H9 (cell line): Measurements from ENCODE around the gene WDR75. TPM values are rescaled to one million over a fixed set of nuclear protein-coding genes. Genes with fewer than 3 reads are reported as not detected.
A peak's percentile ranks its signal among the peaks of the same experiment; 100 is the strongest.

Experiments
- DNase-seq: peaks from one replicate; pipeline ENCODE4 v3.0.0-alpha.2; 2017
- H2AFZ ChIP-seq: one replicate; pipeline ENCODE4 v1.6.1; 2013; ENCODE audit warnings: mild to moderate bottlenecking, low read length, control low read depth, moderate library complexity
- H2AK5ac ChIP-seq: 2 replicates; pipeline ENCODE4 v1.6.1; 2013; ENCODE audit warnings: low read length, control low read depth, mixed read lengths; ENCODE audit not compliant: insufficient read length
- H2BK120ac ChIP-seq: one replicate; pipeline ENCODE4 v1.6.1; 2013; ENCODE audit warnings: low read depth, mild to moderate bottlenecking, low read length, control low read depth, inconsistent platforms; ENCODE audit not compliant: poor library complexity, severe bottlenecking
- H2BK12ac ChIP-seq: 2 replicates; pipeline ENCODE4 v1.6.1; 2013; ENCODE audit warnings: low read length, control low read depth, mixed read lengths, low read depth; ENCODE audit not compliant: insufficient read length
- H2BK15ac ChIP-seq: 2 replicates; pipeline ENCODE4 v1.6.1; 2013; ENCODE audit warnings: low read depth, low read length, control low read depth
- H2BK20ac ChIP-seq: one replicate; pipeline ENCODE4 v1.6.1; 2013; ENCODE audit warnings: low read depth, mild to moderate bottlenecking, low read length, control low read depth, inconsistent platforms; ENCODE audit not compliant: poor library complexity, severe bottlenecking
- H2BK5ac ChIP-seq: 2 replicates; pipeline ENCODE4 v1.6.1; 2013; ENCODE audit warnings: low read length, control low read depth, mixed read lengths; ENCODE audit not compliant: insufficient read length
- H3K14ac ChIP-seq: 2 replicates; pipeline ENCODE4 v1.6.1; 2013; ENCODE audit warnings: low read length, control low read depth; ENCODE audit not compliant: insufficient read depth
- H3K18ac ChIP-seq: 2 replicates; pipeline ENCODE4 v1.6.1; 2013; ENCODE audit warnings: low read depth, mild to moderate bottlenecking, mixed read lengths, low read length, control low read depth; ENCODE audit not compliant: insufficient read length
- H3K23ac ChIP-seq: 2 replicates; pipeline ENCODE4 v1.6.1; 2013; ENCODE audit warnings: low read length, control low read depth, mixed read lengths, low read depth; ENCODE audit not compliant: insufficient read length
- H3K23me2 ChIP-seq: 2 replicates; pipeline ENCODE4 v1.6.1; 2013; ENCODE audit warnings: low read depth, mild to moderate bottlenecking, mixed read lengths, low read length, control low read depth; ENCODE audit not compliant: insufficient read length, poor library complexity, severe bottlenecking
- H3K27ac ChIP-seq: 2 replicates; pipeline ENCODE4 v1.5.1; 2013; ENCODE audit warnings: low read length, control low read depth, mixed read lengths, low read depth; ENCODE audit not compliant: insufficient read length
- H3K27me3 ChIP-seq: 2 replicates; pipeline ENCODE4 v1.6.1; 2013; ENCODE audit warnings: low read length, control low read depth, inconsistent platforms; ENCODE audit not compliant: insufficient read depth
- H3K4ac ChIP-seq: 2 replicates; pipeline ENCODE4 v1.6.1; 2013; ENCODE audit warnings: low read depth, mild to moderate bottlenecking, control low read depth, inconsistent platforms, low read length, moderate library complexity
- H3K4me1 ChIP-seq: 2 replicates; pipeline ENCODE4 v1.6.1; 2013; ENCODE audit warnings: low read length, control low read depth, inconsistent platforms; ENCODE audit not compliant: insufficient read depth
- H3K4me2 ChIP-seq: 2 replicates; pipeline ENCODE4 v1.6.1; 2013; ENCODE audit warnings: low read length, control low read depth, mixed read lengths; ENCODE audit not compliant: insufficient read length, insufficient read depth
- H3K56ac ChIP-seq: 2 replicates; pipeline ENCODE4 v1.6.1; 2013; ENCODE audit warnings: low read depth, mild to moderate bottlenecking, mixed read lengths, low read length, control low read depth; ENCODE audit not compliant: insufficient read length
- H3K79me1 ChIP-seq: 2 replicates; pipeline ENCODE4 v1.6.1; 2013; ENCODE audit warnings: low read depth, mild to moderate bottlenecking, moderate library complexity, low read length, control low read depth, inconsistent platforms; ENCODE audit not compliant: insufficient read depth, poor library complexity, severe bottlenecking
- H3K79me2 ChIP-seq: 2 replicates; pipeline ENCODE4 v1.6.1; 2013; ENCODE audit warnings: low read length, control low read depth, inconsistent platforms; ENCODE audit not compliant: insufficient read depth
- H3K9ac ChIP-seq: 2 replicates; pipeline ENCODE4 v1.6.1; 2013; ENCODE audit warnings: low read length, control low read depth, mixed read lengths; ENCODE audit not compliant: insufficient read length; ENCODE audit errors: extremely low read depth
- H3K9me3 ChIP-seq: one replicate; pipeline ENCODE4 v1.6.1; 2013; ENCODE audit warnings: low read depth, low read length, inconsistent platforms; ENCODE audit not compliant: control insufficient read depth
- H3T11ph ChIP-seq: one replicate; pipeline ENCODE4 v1.6.1; 2013; ENCODE audit warnings: mild to moderate bottlenecking, low read length, control low read depth, inconsistent platforms
- H4K20me1 ChIP-seq: one replicate; pipeline ENCODE4 v1.6.1; 2013; ENCODE audit not compliant: control insufficient read depth, insufficient read length, insufficient read depth
- H4K5ac ChIP-seq: 2 replicates; pipeline ENCODE4 v1.6.1; 2013; ENCODE audit warnings: low read depth, mild to moderate bottlenecking, mixed read lengths, low read length, control low read depth; ENCODE audit not compliant: insufficient read length
- H4K8ac ChIP-seq: replicated peaks from 2 replicates; pipeline ENCODE4 v1.6.1; 2013; ENCODE audit warnings: low read length, control low read depth, mixed read lengths, low read depth; ENCODE audit not compliant: insufficient read length
- H4K91ac ChIP-seq: 2 replicates; pipeline ENCODE4 v1.6.1; 2013; ENCODE audit warnings: low read depth, mild to moderate bottlenecking, moderate library complexity, mixed read lengths, low read length, control low read depth; ENCODE audit not compliant: insufficient read length
- H3K27ac Mint-ChIP-seq, 3 experiments: 2 replicates in 2 of 3; 3 replicates in 1 of 3; pipeline ENCODE4 v1.8.0; 2020 to 2021; ENCODE audit warnings: mixed read lengths in 3 of 3, mild to moderate bottlenecking in 1 of 3, moderate library complexity in 1 of 3
- H3K27me3 Mint-ChIP-seq: 2 replicates; pipeline ENCODE4 v1.8.0; 2021; ENCODE audit warnings: low read depth, mild to moderate bottlenecking, moderate library complexity, mixed read lengths
- H3K36me3 Mint-ChIP-seq, 3 experiments: 2 replicates in 2 of 3; 3 replicates in 1 of 3; pipeline ENCODE4 v1.8.0; 2020 to 2021; ENCODE audit warnings: low read depth in 3 of 3, mixed read lengths in 3 of 3; ENCODE audit not compliant: insufficient read depth in 1 of 3
- H3K4me1 Mint-ChIP-seq, 2 experiments: 2 replicates each; pipeline ENCODE4 v1.8.0; 2020; ENCODE audit warnings: mixed read lengths in 2 of 2
- H3K4me3 Mint-ChIP-seq, 2 experiments: 2 replicates in 1 of 2; 3 replicates in 1 of 2; pipeline ENCODE4 v1.8.0; 2020 to 2021; ENCODE audit warnings: mild to moderate bottlenecking in 2 of 2, mixed read lengths in 2 of 2, moderate library complexity in 1 of 2
- H3K9me3 Mint-ChIP-seq, 2 experiments: 2 replicates in 1 of 2; 3 replicates in 1 of 2; pipeline ENCODE4 v1.8.0; 2020; ENCODE audit warnings: mild to moderate bottlenecking in 2 of 2, mixed read lengths in 2 of 2, moderate library complexity in 1 of 2
- CTCF ChIP-seq: fragments of 200-600 bp; sonication (generic); conservative IDR thresholded peaks from 3 replicates; pipeline ENCODE4 v1.8.0; 2021; ENCODE audit warnings: antibody characterized with exemption, mild to moderate bottlenecking
- WGBS: extraction: QIAGEN DNeasy Blood & Tissue Kit; methylation state at CpG from one replicate; pipeline ENCODE4 v1.1.7; 2013; ENCODE audit warnings: missing lambda C conversion rate, low lambda C conversion rate, mixed read lengths; ENCODE audit not compliant: insufficient read length; ENCODE audit errors: extremely low coverage; 5-methylcytosine and 5-hydroxymethylcytosine counted together
- total RNA-seq: library from RNA; stranded (reverse); gene quantifications from 2 replicates; pipeline ENCODE4 v1.2.1, GENCODE V29; 2021

The WDR75 gene
- total RNA-seq, 1 experiment from 2014 or later, result 80.6 TPM

- WGBS, result no CpG with 5 or more reads among the region's 8 CpGs
- H3K4me1 Mint-ChIP-seq, result peaks cover 2 to 5% of the 10 kb centered on the region in 2 experiments; a peak in 2 of 4 replicates
- H3K27ac Mint-ChIP-seq, result peak overlapping the region; percentile 98 to 100 (median 99)
These were observed 679 bp upstream of the WDR75 start for GRCh38 chr2:189440644-189440946.

More at GRCh38 chr2:189440644-189440946, 679 bp upstream of the WDR75 start:
- no peaks in the 10 kb centered on the region; the same call in 1 of the 2 replicates for H3K27me3 Mint-ChIP-seq
- peak overlapping the region; percentile 85 for H3K9ac ChIP-seq
- no peak overlapping the region for H2BK120ac ChIP-seq
- peaks cover 2% of the 10 kb centered on the region for H3K79me1 ChIP-seq
- H3K56ac ChIP-seq, result no peak overlapping the region
- peak overlapping the region; percentile 84 for H3K4me2 ChIP-seq
- peaks cover 36% of the 10 kb centered on the region for H3K79me2 ChIP-seq
- DNase-seq, result no peak
- no peaks in the 10 kb centered on the region for H4K20me1 ChIP-seq
- no peak overlapping the region for H4K8ac ChIP-seq
- H3K4ac ChIP-seq, result no peak overlapping the region
- H3K14ac ChIP-seq, result no peak overlapping the region
- no peaks in the 10 kb centered on the region for H3K23me2 ChIP-seq
- TF ChIP-seq CTCF, result no peak
- no peak overlapping the region for H2BK5ac ChIP-seq
- no peak overlapping the region for H2AK5ac ChIP-seq
- peaks cover 0 to 4% (median 0%) of the 10 kb centered on the region in 3 experiments; a peak in 3 of 7 replicates for H3K36me3 Mint-ChIP-seq
- no peaks in the 10 kb centered on the region for H3K9me3 ChIP-seq
- H3K4me3 Mint-ChIP-seq, result peak overlapping the region in 1 of 2 experiments; percentile 99; a peak in 4 of 5 replicates
- no peak overlapping the region for H3K23ac ChIP-seq
- no peak overlapping the region for H3K27ac ChIP-seq
- no peak overlapping the region for H2BK20ac ChIP-seq
- no peak overlapping the region for H3T11ph ChIP-seq
- no peak overlapping the region for H4K91ac ChIP-seq
- no peaks in the 10 kb centered on the region for H3K27me3 ChIP-seq
- peaks cover 0 to 2% of the 10 kb centered on the region in 2 experiments; a peak in 2 of 5 replicates for H3K9me3 Mint-ChIP-seq
- H3K4me1 ChIP-seq, result no peaks in the 10 kb centered on the region; the same call in 1 of the 2 replicates
- H2AFZ ChIP-seq, result peak overlapping the region; percentile 46
- H4K5ac ChIP-seq, result peak overlapping the region; percentile 5
- no peak overlapping the region for H2BK15ac ChIP-seq
- H2BK12ac ChIP-seq, result no peak overlapping the region
- no peak overlapping the region for H3K18ac ChIP-seq
